ENCODE data around the gene ATM. TPM values are rescaled to one million over a fixed set of nuclear protein-coding genes. Genes with fewer than 3 reads are reported as not detected.

ATM gene
- total RNA-seq, 1 donor from 2014 or later: 16.0 TPM

GRCh38 chr11:108228251-108228650 is 5.4 kb downstream of the ATM start:
- no peak for TF ChIP-seq CTCF (IDR thresholded peaks at IDR 0.05)
- intact Hi-C loops (cut with DNase I): loop anchor here (10.0 kb wide), 2 partner anchors 383 to 1867 kb away; partner anchors contain the start of gene ZC3H12C

GRCh38 chr11:108233277-108233945 is 10.5 kb downstream of the ATM start:
- TF ChIP-seq CTCF (IDR thresholded peaks at IDR 0.05): no peak
- no peak overlapping the region for H3K4me3 ChIP-seq
- DNase-seq (ENCODE audit: low spot score in 2 of 2): no peak
- H3K9me3 ChIP-seq: no peaks in the 10 kb centered on the region
- H3K4me1 ChIP-seq: no peaks in the 10 kb centered on the region
- peaks cover 25 to 60% of the 10 kb centered on the region in 2 donors for H3K36me3 ChIP-seq
- intact Hi-C loops (cut with DNase I): no loop called here
- H3K27me3 ChIP-seq: no peaks in the 10 kb centered on the region
- no peak overlapping the region for H3K27ac ChIP-seq

More at GRCh38 chr11:108228251-108228650, 5.4 kb downstream of the ATM start:
- Histone ChIP-seq H3K36me3 (peaks cover 19 to 42% of the 10 kb centered on the region in 2 donors), H3K27ac (no peak overlapping the region), H3K27me3 (no peaks in the 10 kb centered on the region), H3K9me3 (no peaks in the 10 kb centered on the region), H3K4me3 (no peak overlapping the region), H3K4me1 (peaks cover 0 to 9% of the 10 kb centered on the region in 2 donors)
- DNase-seq (ENCODE audit: low spot score in 2 of 2): no peak

GRCh38 chr11:108235192-108235591 is 12.3 kb downstream of the ATM start:
- Histone ChIP-seq H3K4me1 (no peaks in the 10 kb centered on the region), H3K4me3 (no peak overlapping the region), H3K27me3 (no peaks in the 10 kb centered on the region), H3K9me3 (no peaks in the 10 kb centered on the region), H3K27ac (no peak overlapping the region), H3K36me3 (peaks cover 19 to 48% of the 10 kb centered on the region in 2 donors)
- intact Hi-C loops (cut with DNase I): no loop called here
- no peak for TF ChIP-seq CTCF (IDR thresholded peaks at IDR 0.05)
- no peak for DNase-seq (ENCODE audit: low spot score in 2 of 2)

- H3K36me3 ChIP-seq: peaks cover 15 to 48% of the 10 kb centered on the region in 2 donors
- intact Hi-C loops (cut with DNase I): no loop called here
- no peak for TF ChIP-seq CTCF (IDR thresholded peaks at IDR 0.05)
- no peak for DNase-seq (ENCODE audit: low spot score in 2 of 2)
- no peaks in the 10 kb centered on the region for H3K4me1 ChIP-seq
- no peaks in the 10 kb centered on the region for H3K27me3 ChIP-seq
- H3K4me3 ChIP-seq: no peak overlapping the region
- no peaks in the 10 kb centered on the region for H3K9me3 ChIP-seq
- no peak overlapping the region for H3K27ac ChIP-seq
Measured at GRCh38 chr11:108235633-108236032, 12.8 kb downstream of the ATM start.

GRCh38 chr11:108237058-108237481 is 14.2 kb downstream of the ATM start:
- TF ChIP-seq CTCF (IDR thresholded peaks at IDR 0.05): no peak
- intact Hi-C loops (cut with DNase I): no loop called here
- Histone ChIP-seq H3K4me1 (no peaks in the 10 kb centered on the region), H3K9me3 (no peaks in the 10 kb centered on the region), H3K27ac (no peak overlapping the region), H3K27me3 (no peaks in the 10 kb centered on the region), H3K4me3 (no peak overlapping the region), H3K36me3 (peaks cover 15 to 45% of the 10 kb centered on the region in 2 donors)
- DNase-seq (ENCODE audit: low spot score in 2 of 2): no peak

Measured in ascending aorta (tissue), 2 donors.